GM18861 (cell line): ENCODE results near the gene HPD.
"Not testable (repeated sequence)": the region's sequence is repeated elsewhere in the genome, so short reads cannot be mapped to it uniquely, and the experiment has no call there.

ENCODE experiments used
- ATAC-seq: cut with Tn5 transposase; IDR thresholded peaks from one replicate; pipeline ENCODE4 v1.9.1; 2021; ENCODE audit not compliant: unreplicated experiment

HPD gene

GRCh38 chr12:121800694-121801594 lies 57.7 kb downstream of the HPD start:
- ATAC-seq = no peak

DNA sequence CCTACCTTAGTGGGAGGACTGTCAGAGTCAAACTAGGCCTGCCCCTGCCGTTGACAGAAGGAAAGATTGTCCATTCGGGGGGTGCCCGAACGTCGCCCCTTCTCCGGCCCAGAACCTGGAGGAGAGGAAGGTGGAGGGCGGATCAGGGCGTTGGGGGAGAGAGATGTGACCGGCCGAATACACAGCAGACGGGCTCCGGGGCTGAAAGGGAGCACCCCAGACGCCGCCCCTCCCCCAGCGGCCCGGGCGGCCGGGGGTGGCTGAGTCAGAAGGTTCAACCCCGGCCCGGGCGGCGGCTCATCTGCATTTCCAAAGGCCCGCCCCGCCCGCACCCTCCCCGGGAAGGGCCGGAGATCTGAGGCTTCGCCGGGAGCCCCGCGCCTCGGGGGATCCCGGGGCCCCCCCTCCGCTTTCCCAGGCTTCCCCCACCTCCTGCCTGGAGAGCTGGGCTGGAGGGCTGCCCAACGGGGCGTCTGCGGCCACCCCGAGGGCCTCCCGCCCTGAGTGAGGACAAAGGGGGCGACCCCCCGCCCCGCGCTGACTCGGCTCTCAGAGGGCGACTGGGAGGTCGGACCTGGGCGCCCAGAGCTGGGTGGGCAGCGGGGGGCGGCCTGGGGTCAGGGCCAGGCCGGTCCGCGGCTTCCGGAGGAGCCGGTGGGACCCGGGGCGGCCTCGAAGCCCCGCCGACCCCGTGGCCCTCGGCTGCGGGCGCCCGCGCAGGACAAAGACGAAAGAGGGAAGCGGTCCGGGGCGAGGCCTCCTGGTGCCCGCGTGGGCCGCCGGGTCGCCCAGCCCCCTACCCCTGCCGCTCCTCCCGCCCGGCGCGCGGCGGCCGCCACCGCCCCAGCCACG lies 58.6 kb downstream of the HPD start:
- no peak for ATAC-seq

- ATAC-seq = no peak
These were observed 59.4 kb downstream of the HPD start for GRCh38 chr12:121799156-121799841.

GRCh38 chr12:121798787-121799155 lies 59.9 kb downstream of the HPD start:
- no peak for ATAC-seq

- ATAC-seq = no peak
These were observed 60.5 kb downstream of the HPD start for GRCh38 chr12:121797937-121798786.

DNA sequence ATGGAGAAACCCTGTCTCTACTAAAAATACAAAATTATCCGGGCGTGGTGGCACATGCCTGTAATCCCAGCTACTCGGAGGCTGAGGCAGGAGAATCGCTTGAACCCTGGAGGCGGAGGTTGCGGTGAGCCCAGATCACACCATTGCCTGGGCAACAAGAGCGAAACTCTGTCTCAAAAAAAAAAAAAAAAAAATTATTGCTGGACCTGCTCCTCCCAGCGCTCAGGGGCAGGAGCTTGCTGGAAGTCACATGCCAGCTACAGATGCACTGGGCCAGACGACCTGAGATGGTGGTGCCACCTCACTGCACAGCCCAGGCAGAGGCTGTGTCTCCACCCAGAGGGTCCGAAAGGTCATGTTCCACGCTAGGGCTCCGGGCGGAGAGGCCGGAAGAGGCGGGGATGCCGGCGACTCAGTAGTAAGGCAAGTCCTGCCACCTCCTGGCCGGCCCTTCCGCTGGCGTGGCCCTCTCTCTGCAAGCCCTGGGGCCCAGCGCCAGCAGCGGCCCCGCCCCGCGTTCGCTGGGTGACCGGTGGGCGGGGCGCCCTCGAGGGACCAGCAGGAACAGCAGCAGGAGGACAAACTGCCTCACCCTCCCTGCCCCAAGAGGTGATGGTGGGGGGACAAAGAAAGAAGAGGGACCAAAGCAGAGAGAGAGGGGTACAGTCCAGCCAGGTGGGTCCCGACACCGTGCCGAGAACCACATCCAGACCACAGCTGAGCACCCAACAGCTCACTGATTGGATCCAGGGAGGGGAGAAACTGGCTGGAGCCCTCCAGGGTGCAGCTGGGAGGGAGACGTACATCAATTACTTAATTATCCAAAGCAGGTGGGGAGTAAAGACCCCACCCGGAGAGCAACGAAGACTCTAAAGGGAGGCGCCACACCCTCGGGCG lies 61.6 kb downstream of the HPD start:
- ATAC-seq = no peak

GRCh38 chr12:121795034-121795968 lies 63.4 kb downstream of the HPD start:
- ATAC-seq = no peak

GRCh38 chr12:121794534-121795033 lies 64.1 kb downstream of the HPD start:
- ATAC-seq = no peak

DNA sequence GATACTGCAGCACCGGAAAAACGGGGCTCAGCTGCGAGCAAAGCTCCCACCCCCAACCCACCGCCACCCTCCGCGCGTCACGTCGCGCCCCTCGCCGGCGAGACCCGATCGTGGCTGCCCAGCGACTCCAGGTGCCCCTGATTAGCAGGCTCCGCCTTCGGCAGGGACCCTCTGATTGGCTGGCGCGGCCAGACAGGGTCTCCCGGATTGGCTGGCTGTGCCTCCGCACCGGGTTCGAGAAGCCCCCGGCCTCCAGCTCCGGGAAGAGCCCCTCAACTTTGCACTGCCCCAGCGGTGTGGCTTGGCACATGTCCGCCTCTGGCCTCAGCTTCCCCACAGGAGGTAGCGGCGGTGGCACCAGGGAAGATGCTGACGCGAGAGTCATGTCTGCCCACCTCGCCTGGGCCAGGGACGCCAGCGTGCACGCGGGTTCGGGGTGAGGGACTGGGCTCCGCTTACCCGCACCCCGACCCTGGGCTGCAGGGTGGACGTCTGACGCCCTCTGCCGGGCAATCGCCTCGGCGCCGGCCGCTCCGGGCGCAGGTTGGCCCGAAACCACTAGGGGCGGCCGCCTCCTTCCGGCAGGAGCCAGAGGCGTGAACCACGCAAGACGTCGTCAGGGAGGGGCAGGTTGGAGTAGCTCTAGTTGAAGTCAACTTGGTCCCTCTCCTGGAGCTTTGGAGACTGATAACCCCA lies 64.7 kb downstream of the HPD start:
- peak; percentile 47 for ATAC-seq

DNA sequence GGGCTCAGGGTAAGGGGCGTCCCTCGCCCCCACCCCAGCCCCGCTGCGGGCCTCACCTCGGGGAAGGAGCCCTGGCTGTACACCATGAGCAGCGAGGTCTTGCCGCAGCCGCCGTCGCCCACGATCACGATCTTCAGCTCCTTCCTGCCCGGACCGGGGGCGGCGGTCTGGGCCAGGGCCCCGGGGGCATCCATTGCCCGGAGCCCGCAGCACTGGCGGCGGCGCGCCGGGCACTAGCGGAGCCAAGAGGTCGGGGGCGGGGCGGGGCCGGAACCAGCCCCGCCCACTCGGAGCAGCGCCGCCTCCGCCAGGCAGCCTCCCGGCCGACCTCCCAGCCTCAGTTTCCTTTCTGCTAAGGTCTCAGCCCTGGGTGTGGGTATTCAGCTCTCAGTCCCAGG lies 65.2 kb downstream of the HPD start, which contains the start of gene RHOF:
Gene RHOF (minus strand): TSS at position 249 of the 398 bp plus-strand sequence. CDS start 55 bp downstream, at position 194.
- peak; percentile 1 for ATAC-seq

DNA sequence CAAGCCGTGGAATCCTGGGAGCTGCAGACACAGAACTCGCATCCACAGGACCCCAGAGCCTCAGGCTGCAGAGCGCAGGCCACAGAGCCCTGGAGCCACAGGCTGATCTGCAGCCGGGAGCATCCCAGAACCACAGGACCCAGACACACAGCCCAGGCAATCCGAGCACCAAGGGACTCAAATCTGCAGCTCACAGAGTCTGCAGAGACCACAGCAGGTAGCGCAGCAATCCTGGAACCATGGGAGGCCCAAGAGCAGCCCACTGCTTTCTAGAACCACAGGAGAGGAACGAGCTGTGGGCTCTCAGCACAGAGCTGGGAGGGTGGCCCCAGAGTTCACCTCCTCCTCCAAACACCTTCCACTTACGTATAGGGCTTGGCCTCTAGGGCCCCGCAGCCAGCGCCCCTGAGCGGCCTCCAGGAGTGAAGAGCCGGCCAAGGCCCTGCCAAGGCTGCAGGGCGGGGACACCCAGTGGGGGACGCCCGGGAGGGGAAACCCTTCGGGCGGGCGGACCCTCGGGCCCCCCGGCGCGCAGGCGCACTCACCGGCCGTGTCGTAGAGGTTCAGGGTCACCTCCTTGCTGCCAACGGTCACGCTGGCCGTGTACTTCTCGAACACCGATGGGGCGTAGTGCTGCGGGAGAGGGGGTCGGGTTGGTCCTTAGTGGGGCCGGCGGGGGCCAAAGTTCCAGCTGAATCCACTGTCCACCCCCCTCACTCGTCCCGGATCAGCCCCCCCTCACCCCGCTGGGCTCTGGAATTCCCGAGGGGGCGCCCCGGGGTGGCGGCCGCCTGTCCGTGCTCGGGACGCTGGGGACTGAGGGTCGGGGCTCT lies 65.8 kb downstream of the HPD start:
- no peak for ATAC-seq

GRCh38 chr12:121791671-121792551 lies 66.7 kb downstream of the HPD start:
- no peak for ATAC-seq

DNA sequence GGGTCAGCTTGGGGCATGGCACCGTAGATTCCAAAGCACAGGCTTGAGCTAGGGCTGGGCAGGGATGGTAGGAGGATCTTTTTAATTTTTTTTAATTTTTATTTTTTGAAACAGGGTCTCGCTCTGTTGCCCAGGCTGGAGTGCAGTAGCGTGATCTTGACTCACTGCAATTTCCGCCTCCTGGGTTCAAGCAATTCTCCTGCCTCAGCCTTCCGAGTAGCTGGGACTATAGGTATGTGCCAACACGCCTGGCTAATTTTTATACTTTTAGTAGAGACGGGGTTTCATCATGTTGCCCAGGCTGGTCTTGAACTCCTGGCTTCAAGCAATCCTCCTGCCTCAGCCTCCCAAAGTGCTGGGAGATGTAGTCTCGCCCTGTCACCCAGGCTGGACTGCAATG lies 67.9 kb downstream of the HPD start:
- not testable (repeated sequence) for ATAC-seq

GRCh38 chr12:121789800-121790728 lies 68.6 kb downstream of the HPD start:
- ATAC-seq = peak; percentile 28
